Thymus (tissue), 11 donors: ENCODE data around the gene ACKR4. TPM values are rescaled to one million over a fixed set of nuclear protein-coding genes. Genes with fewer than 3 reads are reported as not detected.

ENCODE experiments used
- DNase-seq, 9 donors: peaks; one replicate each; pipeline ENCODE4 v3.0.0-alpha.2; 2013; ENCODE audit warnings: low spot score in 9 of 9, low read depth in 6 of 9, missing footprints in 1 of 9
- H3K27ac ChIP-seq, 2 donors: one replicate each; pipeline ENCODE4 v1.5.1; 2013; ENCODE audit warnings: control low read depth in 1 of 2, low read depth in 1 of 2, low read length in 1 of 2, mild to moderate bottlenecking in 1 of 2, moderate library complexity in 1 of 2
- H3K27me3 ChIP-seq, 2 donors: one replicate each; pipeline ENCODE4 v1.5.1; 2013; ENCODE audit warnings: low read length in 1 of 2; ENCODE audit not compliant: control insufficient read depth in 2 of 2, insufficient read depth in 1 of 2
- H3K36me3 ChIP-seq, 2 donors: one replicate each; pipeline ENCODE4 v1.5.1; 2013; ENCODE audit warnings: low read length in 1 of 2, mild to moderate bottlenecking in 1 of 2, moderate library complexity in 1 of 2; ENCODE audit not compliant: control insufficient read depth in 2 of 2, insufficient read depth in 2 of 2
- H3K4me1 ChIP-seq, 2 donors: one replicate each; pipeline ENCODE4 v1.5.1; 2013; ENCODE audit warnings: low read length in 2 of 2; ENCODE audit not compliant: control insufficient read depth in 2 of 2, insufficient read depth in 2 of 2
- H3K4me3 ChIP-seq, 2 donors: one replicate each; pipeline ENCODE4 v1.5.1; 2013; ENCODE audit warnings: low read length in 2 of 2, control low read depth in 1 of 2, mild to moderate bottlenecking in 1 of 2
- H3K9me3 ChIP-seq, 2 donors: one replicate each; pipeline ENCODE4 v1.5.1; 2013; ENCODE audit warnings: low read length in 1 of 2, mild to moderate bottlenecking in 1 of 2; ENCODE audit not compliant: control insufficient read depth in 2 of 2, insufficient read depth in 1 of 2
- WGBS: extraction: QIAGEN DNeasy Blood & Tissue Kit; methylation state at CpG from one replicate; pipeline ENCODE4 v1.1.7; 2013; 5-methylcytosine and 5-hydroxymethylcytosine counted together
- polyA plus RNA-seq: library from polyadenylated mRNA; stranded (reverse); fragments of 200-250 nt; gene quantifications from one replicate; pipeline ENCODE4 v1.2.3, GENCODE V29; 2013
- total RNA-seq: library from RNA; stranded (reverse); fragments of 120-200 nt; gene quantifications from one replicate; pipeline ENCODE4 v1.2.4, GENCODE V29; 2013
- donor health status: healthy.

The ACKR4 gene
- total and polyA plus RNA-seq, 2 donors: 0.71 to 0.94 TPM

DNA sequence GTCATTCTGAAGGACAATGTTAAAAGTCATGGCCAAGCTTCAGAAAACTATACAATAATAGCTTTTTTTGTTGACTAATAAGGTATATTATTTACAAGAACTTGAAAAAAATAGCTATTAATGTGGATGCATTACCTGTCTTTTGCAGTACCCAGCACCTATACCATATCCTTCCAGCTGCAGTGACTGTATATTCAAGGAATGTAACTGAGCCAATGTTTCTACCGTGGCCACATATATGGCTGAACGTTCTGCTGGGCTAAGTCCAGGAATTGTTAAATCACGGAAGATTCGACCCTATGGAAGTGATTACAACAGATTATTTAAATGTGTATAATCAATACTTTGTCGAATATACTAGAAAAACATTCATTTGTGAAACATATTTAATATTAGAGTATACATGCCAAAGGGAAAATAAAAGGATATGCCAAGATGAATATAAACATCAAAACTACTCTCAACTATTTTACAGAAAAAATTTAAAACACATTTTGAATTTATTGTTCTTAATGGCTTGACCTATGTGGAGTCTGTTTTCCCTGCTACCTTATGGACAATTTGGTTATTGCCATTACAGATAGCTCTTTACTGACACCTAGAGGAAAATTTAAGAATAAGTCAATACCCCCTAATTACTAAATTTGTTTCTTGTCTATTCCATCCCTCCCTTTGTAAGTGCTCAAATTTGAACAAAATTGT lies 44.9 kb downstream of the ACKR4 start:
- Histone ChIP-seq H3K36me3 (peaks cover 4 to 13% of the 10 kb centered on the region in 2 donors), H3K9me3 (no peaks in the 10 kb centered on the region), H3K27me3 (no peaks in the 10 kb centered on the region), H3K4me1 (no peaks in the 10 kb centered on the region), H3K4me3 (no peak overlapping the region), H3K27ac (no peak overlapping the region)
- WGBS: 93% methylated on average over 5 of the region's 5 CpGs
- peak in 5 of 9 donors; percentile 8 to 43 (median 28) for DNase-seq

GRCh38 chr3:132642539-132642847 lies 45.4 kb downstream of the ACKR4 start:
- WGBS: 83% methylated on average over 2 of the region's 2 CpGs
- H3K27me3 ChIP-seq: no peaks in the 10 kb centered on the region
- peaks cover 4 to 10% of the 10 kb centered on the region in 2 donors for H3K36me3 ChIP-seq
- H3K9me3 ChIP-seq: no peaks in the 10 kb centered on the region
- DNase-seq: no peak
- H3K4me3 ChIP-seq: no peak overlapping the region
- no peaks in the 10 kb centered on the region for H3K4me1 ChIP-seq
- H3K27ac ChIP-seq: no peak overlapping the region

- no peak overlapping the region for H3K4me3 ChIP-seq
- DNase-seq: no peak
- WGBS: 85% methylated on average over 2 of the region's 2 CpGs
- no peaks in the 10 kb centered on the region for H3K4me1 ChIP-seq
- no peak overlapping the region for H3K27ac ChIP-seq
- peaks cover 4 to 8% of the 10 kb centered on the region in 2 donors for H3K36me3 ChIP-seq
- H3K27me3 ChIP-seq: no peaks in the 10 kb centered on the region
- H3K9me3 ChIP-seq: no peaks in the 10 kb centered on the region
These were observed 46.3 kb downstream of the ACKR4 start for GRCh38 chr3:132643366-132643765.

- Histone ChIP-seq H3K36me3 (peaks cover 0 to 2% of the 10 kb centered on the region in 2 donors), H3K4me1 (no peaks in the 10 kb centered on the region), H3K9me3 (no peaks in the 10 kb centered on the region), H3K27me3 (no peaks in the 10 kb centered on the region), H3K27ac (no peak overlapping the region), H3K4me3 (no peak overlapping the region)
- 98% methylated on average over 1 of the region's 1 CpG for WGBS
- no peak for DNase-seq
These were observed 48.0 kb downstream of the ACKR4 start for GRCh38 chr3:132645058-132645457.

DNA sequence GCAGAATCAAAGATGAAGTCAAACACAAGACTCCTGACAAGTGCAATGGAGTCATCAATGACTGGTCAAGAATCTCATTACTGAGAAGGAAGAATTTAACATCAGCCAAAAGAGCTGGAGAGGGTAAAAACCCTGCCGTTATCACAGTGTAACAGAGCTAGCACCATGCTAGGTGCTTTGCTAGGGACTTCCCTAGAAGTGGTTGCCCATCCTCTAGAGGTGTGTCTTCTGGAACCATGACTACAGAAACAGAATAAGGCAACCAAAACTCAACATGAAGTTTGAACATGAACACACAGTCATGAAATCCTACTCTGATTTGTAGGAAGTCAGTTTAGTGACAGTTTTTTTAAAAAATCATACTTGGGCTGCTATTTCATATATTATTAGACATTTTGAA lies 53.1 kb downstream of the ACKR4 start:
- Histone ChIP-seq H3K27me3 (no peaks in the 10 kb centered on the region), H3K36me3 (no peaks in the 10 kb centered on the region), H3K9me3 (no peaks in the 10 kb centered on the region), H3K27ac (no peak overlapping the region), H3K4me1 (no peaks in the 10 kb centered on the region), H3K4me3 (no peak overlapping the region)
- no peak for DNase-seq
- WGBS: 100% methylated on average over 1 of the region's 1 CpG

Other genes starting within 250 kb of the ACKR4 start
- 21.0 TPM for gene DNAJC13, start 179.8 kb upstream of the ACKR4 start, total RNA-seq
- gene DNAJC13, start 179.8 kb upstream of the ACKR4 start, polyA plus RNA-seq: 9.9 TPM
- 10.2 TPM for gene ACAD11, start 62.5 kb downstream of the ACKR4 start, total RNA-seq
- gene ACAD11, start 62.5 kb downstream of the ACKR4 start, polyA plus RNA-seq: 26.2 TPM
- 33.9 TPM for gene UBA5, start 63.1 kb downstream of the ACKR4 start, total RNA-seq
- gene UBA5, start 63.1 kb downstream of the ACKR4 start, polyA plus RNA-seq: 42.6 TPM
- gene NPHP3, start 125.1 kb downstream of the ACKR4 start, total RNA-seq: 8.3 TPM
- gene NPHP3, start 125.1 kb downstream of the ACKR4 start, polyA plus RNA-seq: 13.0 TPM